ENCODE results near the gene POMT2. TPM values are rescaled to one million over a fixed set of nuclear protein-coding genes. Genes with fewer than 3 reads are reported as not detected.

POMT2 gene
- polyA plus RNA-seq, 10 donors, result 15.3 to 34.0 (median 28.2) TPM

GRCh38 chr14:77268989-77269600 is 51.6 kb downstream of the POMT2 start:
- DNase-seq, result no peak

DNA sequence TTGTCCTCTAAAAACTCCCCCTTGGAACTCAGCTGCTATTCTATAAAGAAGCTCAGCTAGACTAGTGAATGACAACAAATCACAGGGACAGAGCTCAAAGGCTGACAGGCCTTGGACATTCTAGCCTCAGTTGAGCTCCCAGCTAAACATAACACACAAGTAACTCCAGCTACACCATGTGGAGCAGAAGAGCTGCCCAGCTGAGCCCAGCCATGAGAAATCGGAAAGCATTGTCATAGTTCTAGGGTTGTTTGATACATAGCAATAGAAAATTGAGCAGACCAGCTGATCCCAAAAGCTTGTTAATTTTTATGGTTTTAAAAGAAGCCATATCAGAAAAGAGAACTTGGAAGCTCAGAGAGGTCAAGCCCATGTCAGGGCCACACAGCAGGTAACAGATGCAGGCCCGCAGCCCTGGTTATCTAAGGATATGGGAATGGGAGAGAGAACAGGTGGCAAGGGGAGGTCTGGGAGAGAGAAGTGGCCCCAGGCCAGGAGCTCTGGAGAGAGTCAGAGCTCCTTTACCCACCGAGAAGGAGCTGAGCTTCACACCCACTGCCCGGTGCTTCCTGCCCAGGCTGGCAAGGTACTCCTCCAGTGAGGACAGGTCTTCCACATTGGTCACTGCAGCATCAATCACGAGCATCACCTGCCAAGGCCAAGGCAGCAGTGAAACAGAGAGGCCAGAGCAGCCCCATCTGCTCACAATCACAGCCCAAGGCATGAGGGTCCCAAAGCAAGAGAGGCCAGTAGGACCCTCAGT is 52.6 kb downstream of the POMT2 start:
- no peak for DNase-seq

- no peak for DNase-seq
Observed at GRCh38 chr14:77266336-77266735, 54.3 kb downstream of the POMT2 start.

DNA sequence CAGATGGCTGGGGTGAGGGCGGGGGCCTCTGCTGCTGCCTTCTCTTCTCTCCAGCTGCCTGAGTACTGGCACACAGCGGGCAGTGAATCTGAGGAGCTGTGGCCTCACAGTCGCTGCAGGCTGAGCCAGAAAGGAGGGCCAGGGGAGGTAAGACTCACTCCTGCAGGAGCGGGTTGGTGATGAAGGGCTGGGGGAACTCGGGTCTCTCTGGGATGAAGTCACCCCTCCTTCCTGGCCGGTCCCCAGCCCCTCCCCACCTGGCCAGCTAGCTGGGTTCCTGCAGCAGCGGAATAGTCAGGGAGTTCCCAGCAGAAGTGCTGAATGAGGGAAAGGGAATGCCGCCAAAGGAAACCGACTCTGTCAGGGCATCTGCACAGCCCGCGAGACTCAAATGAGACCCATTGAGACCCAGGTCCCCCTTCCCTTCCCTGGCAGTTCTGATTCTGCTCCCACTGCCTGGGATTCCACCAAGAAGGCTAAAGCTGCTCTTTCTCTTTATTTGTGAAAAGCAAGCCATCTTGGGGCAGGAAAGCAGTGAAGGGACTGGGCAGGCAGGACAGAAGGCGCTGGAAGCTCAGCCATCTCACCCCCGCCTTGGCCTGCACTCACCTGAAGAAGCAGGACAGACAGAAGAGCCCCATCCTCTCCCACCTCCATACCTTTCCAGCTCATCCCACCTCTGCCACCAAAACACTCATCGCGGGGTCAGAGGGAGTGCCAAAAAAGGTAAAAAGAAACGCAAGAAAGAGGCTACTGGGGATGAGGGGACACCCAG is 54.9 kb downstream of the POMT2 start:
- DNase-seq, result no peak

GRCh38 chr14:77265187-77265515 is 55.5 kb downstream of the POMT2 start:
- no peak for DNase-seq

GRCh38 chr14:77264466-77265186 is 56.1 kb downstream of the POMT2 start:
- no peak for DNase-seq

- no peak for DNase-seq
Observed at GRCh38 chr14:77260631-77261030, 60.1 kb downstream of the POMT2 start.

GRCh38 chr14:77260199-77260598 is 60.5 kb downstream of the POMT2 start:
- DNase-seq, result no peak

DNA sequence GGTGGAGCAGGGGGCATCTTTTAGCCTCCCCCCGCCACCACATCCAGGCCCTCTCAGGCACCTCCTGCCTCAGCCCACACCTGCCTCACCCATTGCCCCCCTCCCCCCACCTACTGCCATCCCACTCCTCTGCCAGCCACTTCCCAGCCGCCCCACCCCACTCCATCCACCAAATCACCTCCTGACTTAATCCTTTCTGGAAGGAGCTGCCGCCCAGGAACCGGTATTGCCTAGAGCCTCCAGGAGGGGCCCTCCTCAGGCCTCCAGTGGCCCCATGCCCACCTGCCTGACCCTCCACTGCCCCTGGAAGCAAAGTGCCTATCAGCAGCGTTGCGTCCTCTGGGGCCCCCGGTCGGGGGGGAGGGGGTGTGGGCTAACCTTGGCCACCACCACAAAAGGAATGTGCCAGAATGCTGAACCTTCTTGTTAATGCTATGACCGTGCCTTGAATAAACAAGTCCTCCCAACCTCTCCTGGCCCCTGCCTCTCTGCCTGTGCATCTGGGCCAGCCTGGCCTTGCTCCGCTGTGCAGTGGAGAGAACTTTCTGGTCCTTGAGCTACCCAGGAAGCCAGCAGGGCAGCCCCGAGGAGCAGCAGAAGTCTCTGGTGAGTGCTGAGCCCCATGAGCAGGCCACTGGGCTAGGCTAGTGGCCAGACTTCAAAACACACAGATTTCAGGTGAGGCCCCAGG is 61.5 kb downstream of the POMT2 start:
- no peak for DNase-seq

DNA sequence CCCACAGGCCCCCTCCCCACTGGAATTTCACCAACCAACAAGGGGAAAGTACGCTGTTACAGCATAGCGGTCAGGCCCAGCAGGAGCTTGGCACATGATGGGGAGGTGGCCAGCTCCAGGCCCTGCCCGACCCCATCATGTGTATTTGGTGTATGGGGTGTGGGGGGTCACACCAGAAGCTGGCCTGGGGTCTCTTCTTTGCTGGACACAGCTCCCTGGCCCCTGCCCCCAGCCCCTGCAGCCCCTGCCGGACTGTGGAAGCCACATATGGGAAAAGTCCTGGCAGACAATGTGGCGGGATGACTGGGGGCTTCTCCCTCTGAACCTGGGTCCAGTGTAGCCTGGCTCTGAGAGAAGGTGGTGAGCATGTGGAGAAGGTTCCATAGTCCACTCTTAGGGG is 62.1 kb downstream of the POMT2 start:
- no peak for DNase-seq

DNA sequence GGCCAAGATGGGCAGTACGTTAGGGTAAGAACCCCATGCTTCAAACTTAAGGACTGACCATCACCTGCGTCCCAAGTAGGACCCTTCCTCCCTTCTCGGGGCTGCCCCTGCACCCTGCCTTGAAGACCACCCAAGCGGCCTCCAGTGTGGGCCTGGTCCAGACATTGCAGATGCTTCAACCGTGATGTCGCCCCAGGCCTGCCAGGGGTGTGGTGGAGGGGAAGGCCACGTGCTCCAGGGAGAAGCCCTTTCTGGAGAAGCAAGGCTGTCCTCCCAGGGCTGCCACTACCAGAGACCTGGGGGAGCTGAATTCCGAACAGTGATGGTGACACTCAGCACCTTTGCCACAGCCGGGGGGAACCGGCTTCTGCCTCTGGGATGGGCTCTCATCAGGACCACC is 63.0 kb downstream of the POMT2 start:
- DNase-seq, result no peak

GRCh38 chr14:77256694-77257093 is 64.0 kb downstream of the POMT2 start:
- DNase-seq, result no peak

DNA sequence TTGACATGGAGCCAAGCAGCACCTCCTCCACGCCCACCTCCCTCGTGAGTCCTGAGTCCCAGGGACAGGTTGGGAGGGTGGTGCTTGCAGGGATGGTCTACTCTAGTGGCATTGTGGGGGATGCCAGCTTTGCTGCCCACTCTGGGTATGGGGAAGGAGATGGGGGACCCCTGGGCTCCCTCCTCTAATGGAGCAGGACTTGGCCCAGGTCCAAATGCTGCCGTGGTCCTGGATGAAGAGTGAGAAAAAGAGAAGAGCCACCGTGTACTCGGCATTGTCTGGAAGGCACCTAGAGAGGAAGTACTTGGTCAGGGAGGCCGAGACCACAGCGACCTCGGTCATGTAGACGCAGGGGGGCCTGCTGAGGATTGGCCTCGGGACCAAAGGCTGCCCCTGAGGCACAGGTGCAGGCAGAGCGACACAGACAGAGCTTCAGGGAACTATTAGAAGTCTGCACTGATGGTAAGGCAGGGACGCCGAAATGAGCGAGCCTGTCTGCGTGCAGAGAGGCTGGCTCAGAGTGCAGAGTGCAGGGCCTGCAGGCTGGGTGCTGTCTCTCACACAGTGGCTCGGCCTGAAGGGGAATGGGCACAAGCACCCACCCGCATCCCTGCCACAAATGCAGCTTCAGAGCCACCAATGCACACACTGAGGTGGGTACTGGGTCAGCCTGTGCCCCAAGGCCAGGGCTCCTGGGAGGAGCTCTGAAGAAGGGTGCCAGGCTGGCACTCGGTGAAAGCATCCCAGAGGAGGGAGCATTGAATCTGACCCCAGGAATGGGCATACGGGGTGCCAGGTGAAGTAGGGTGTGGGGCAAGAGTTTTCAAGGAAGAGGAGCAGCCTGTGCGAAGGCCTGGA is 67.1 kb downstream of the POMT2 start:
- no peak for DNase-seq

DNA sequence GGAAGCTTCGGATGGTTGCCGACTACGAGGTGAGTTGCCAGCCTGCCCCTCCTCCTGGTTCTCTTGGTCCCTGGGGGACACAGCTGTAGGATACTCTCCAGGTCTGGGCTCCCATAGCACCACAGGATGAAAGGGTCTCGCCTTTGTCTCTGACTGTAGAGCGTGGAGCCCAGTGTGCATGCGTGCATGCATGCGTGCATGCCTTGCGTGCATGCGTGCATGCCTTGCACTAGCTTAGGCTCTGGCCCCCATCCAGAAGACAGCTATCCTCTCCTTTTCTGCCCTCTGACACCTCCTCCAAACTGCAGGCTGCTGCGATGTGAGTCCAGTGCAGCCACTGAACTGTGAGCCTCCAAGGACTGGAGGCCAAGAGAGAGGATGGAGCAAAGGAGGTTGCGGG is 68.8 kb downstream of the POMT2 start:
- DNase-seq, result no peak

GRCh38 chr14:77250927-77251326 is 69.8 kb downstream of the POMT2 start:
- DNase-seq, result no peak

- no peak for DNase-seq
Observed at GRCh38 chr14:77249286-77249685, 71.4 kb downstream of the POMT2 start.

GRCh38 chr14:77248666-77249065 is 72.0 kb downstream of the POMT2 start:
- DNase-seq, result no peak

DNA sequence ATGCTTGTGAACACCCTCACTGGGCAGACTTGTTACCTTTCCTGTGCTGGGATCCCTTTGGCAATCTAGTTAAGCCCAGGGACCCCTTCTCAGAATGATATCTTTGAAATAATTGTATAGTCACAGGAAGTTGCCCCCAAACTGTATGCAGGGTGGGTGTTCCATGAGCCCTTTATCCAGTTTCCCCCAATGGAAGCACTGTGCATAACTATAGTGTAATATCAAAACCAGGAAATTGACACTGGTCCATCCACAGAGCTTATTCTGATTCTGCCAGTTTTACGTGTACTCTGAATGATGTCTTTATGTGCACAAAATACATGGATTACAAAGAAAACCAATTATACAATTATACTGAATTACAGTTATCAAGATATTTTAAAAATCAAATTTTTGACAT is 73.9 kb downstream of the POMT2 start:
- DNase-seq, result no peak

DNA sequence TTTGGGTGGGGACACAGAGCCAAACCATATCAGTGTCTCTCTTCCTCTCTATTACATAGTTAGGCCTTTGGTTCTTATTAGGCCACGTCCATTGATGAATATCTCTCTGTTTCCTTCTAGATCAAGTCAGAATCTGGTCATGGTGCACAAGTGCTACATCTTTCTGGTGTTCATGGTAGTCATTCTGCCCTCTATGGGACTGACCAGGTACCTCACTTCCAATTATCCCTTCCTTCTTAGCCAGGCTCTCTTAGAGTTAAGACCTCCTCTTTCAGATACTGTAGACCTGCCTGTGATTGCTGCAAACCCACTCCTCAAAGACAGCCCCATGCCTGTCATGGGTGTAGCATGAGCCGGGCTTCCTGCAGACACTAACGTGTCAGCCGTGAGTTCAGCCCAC is 74.9 kb downstream of the POMT2 start:
- no peak for DNase-seq

DNA sequence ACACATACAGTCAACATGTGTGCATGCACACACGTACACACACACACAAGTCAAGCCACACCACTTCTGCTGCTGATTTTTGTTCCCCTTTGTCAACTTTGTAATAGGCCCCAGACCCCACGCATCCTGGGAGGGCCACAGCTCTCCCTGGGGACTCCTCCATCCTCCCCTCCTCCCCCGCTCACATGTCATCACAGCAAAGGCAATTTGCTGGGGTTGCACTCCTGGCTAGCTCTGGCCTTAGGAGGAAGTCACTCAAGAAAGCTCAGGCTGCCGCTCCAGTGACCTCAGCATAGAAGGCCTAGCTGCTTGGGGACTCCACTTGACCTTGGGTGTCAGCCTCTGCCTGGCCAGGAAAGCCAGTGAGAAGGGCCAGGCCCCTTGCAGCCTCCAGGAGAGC is 76.8 kb downstream of the POMT2 start:
- no peak for DNase-seq

DNA sequence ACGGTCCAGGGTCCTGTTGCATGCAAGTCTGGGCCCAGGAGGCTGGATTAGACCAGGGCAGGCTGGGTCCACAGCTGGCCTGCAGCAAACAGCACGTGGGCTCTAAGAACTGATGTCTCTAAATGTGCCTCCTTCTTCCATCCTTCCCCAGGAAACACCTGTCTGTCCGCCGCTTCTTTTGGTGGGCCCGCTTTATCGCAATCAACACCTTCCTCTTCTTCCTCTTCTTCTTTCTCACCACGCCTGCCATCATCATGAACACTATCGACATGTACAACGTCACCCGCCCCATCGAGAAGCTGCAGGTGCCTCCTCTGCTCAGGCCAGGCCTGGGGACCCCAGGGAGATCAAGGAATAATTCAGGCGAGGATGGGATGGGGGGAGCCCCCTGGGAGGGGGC is 77.9 kb downstream of the POMT2 start:
- DNase-seq, result no peak

Measured in muscle of back (tissue), 11 donors.